GM20000 (cell line): ENCODE results near the gene WNK2.

Source experiments
- DNase-seq: peaks from one replicate; pipeline ENCODE4 v3.0.0; 2012; ENCODE audit warnings: low spot score
- CTCF ChIP-seq: IDR thresholded peaks from 2 replicates; pipeline ENCODE4 v1.5.1; 2012; ENCODE audit warnings: mild to moderate bottlenecking, control low read depth; ENCODE audit errors: extremely low read depth, missing control alignments

The WNK2 gene

GRCh38 chr9:93262537-93263310 lies 78.8 kb downstream of the WNK2 start:
- DNase-seq, result peak; percentile 13

GRCh38 chr9:93263334-93264229 lies 79.6 kb downstream of the WNK2 start:
- TF ChIP-seq CTCF, result no peak
- peak; percentile 29 for DNase-seq

More at GRCh38 chr9:93262537-93263310, 78.8 kb downstream of the WNK2 start:
- TF ChIP-seq CTCF, result no peak

- no peak for TF ChIP-seq CTCF
Measured at GRCh38 chr9:93264338-93265125, 80.6 kb downstream of the WNK2 start.

GRCh38 chr9:93265301-93265971 lies 81.5 kb downstream of the WNK2 start:
- TF ChIP-seq CTCF, result no peak
- DNase-seq, result peak; percentile 24

More at GRCh38 chr9:93264338-93265125, 80.6 kb downstream of the WNK2 start:
- peak; percentile 27 for DNase-seq

- peak; percentile 21 for DNase-seq
Measured at GRCh38 chr9:93265972-93266371, 82.0 kb downstream of the WNK2 start.

GRCh38 chr9:93266521-93267001 lies 82.6 kb downstream of the WNK2 start:
- no peak for TF ChIP-seq CTCF
- peak; percentile 18 for DNase-seq

More at GRCh38 chr9:93265972-93266371, 82.0 kb downstream of the WNK2 start:
- no peak for TF ChIP-seq CTCF
